ENCODE measurements around the gene SRC. TPM values are rescaled to one million over a fixed set of nuclear protein-coding genes. Genes with fewer than 3 reads are reported as not detected.

SRC gene
- total RNA-seq, 2 donors from 2014 or later, result 102 to 123 TPM

- no peak overlapping the region for H3K4me3 ChIP-seq
- no peaks in the 10 kb centered on the region for H3K9me3 ChIP-seq
- no peaks in the 10 kb centered on the region for H3K36me3 ChIP-seq
- H3K9ac ChIP-seq (ENCODE audit: low read depth in 2 of 2, low read length in 2 of 2), result no peak overlapping the region
- H3K27me3 ChIP-seq, result no peaks in the 10 kb centered on the region
- no peak for TF ChIP-seq CTCF (IDR thresholded peaks at IDR 0.05)
- no peaks in the 10 kb centered on the region for H3K4me1 ChIP-seq
- no peak for DNase-seq
- intact Hi-C loops (cut with DNase I), result loop anchor here (5.0 kb wide), 1 partner anchor 124 kb away; the partner anchor contains the start of gene NNAT
- H3K27ac ChIP-seq, result no peak overlapping the region
These were observed 52.2 kb downstream of the SRC start for GRCh38 chr20:37397954-37398749.

GRCh38 chr20:37398750-37399621, 53.0 kb downstream of the SRC start:
- intact Hi-C loops (cut with DNase I), result loop anchor here (5.0 kb wide), 1 partner anchor 123 kb away; the partner anchor contains the start of gene NNAT
- Histone ChIP-seq H3K27me3 (no peaks in the 10 kb centered on the region), H3K36me3 (no peaks in the 10 kb centered on the region), H3K9ac (ENCODE audit: low read depth in 2 of 2, low read length in 2 of 2) (no peak overlapping the region), H3K9me3 (no peaks in the 10 kb centered on the region), H3K4me1 (no peaks in the 10 kb centered on the region), H3K27ac (no peak overlapping the region), H3K4me3 (no peak overlapping the region)
- DNase-seq, result no peak
- no peak for TF ChIP-seq CTCF (IDR thresholded peaks at IDR 0.05)

- Histone ChIP-seq H3K36me3 (no peaks in the 10 kb centered on the region), H3K9ac (ENCODE audit: low read depth in 2 of 2, low read length in 2 of 2) (no peak overlapping the region), H3K9me3 (no peaks in the 10 kb centered on the region), H3K4me3 (no peak overlapping the region), H3K27me3 (no peaks in the 10 kb centered on the region), H3K4me1 (no peaks in the 10 kb centered on the region), H3K27ac (no peak overlapping the region)
- intact Hi-C loops (cut with DNase I), result no loop called here
- no peak for TF ChIP-seq CTCF (IDR thresholded peaks at IDR 0.05)
- DNase-seq, result no peak
These were observed 55.5 kb downstream of the SRC start for GRCh38 chr20:37401282-37401929.

- no peaks in the 10 kb centered on the region for H3K36me3 ChIP-seq
- intact Hi-C loops (cut with DNase I), result no loop called here
These were observed 56.2 kb downstream of the SRC start for GRCh38 chr20:37401930-37402675.

More at GRCh38 chr20:37401930-37402675, 56.2 kb downstream of the SRC start:
- no peak overlapping the region for H3K9ac ChIP-seq (ENCODE audit: low read depth in 2 of 2, low read length in 2 of 2)
- H3K27ac ChIP-seq, result no peak overlapping the region
- H3K27me3 ChIP-seq, result no peaks in the 10 kb centered on the region
- H3K9me3 ChIP-seq, result no peaks in the 10 kb centered on the region
- H3K4me1 ChIP-seq, result no peaks in the 10 kb centered on the region
- DNase-seq, result no peak
- no peak for TF ChIP-seq CTCF (IDR thresholded peaks at IDR 0.05)
- H3K4me3 ChIP-seq, result no peak overlapping the region

Data from colonic mucosa (tissue), 4 donors.